ENCODE measurements around the gene CAMTA1. TPM values are rescaled to one million over a fixed set of nuclear protein-coding genes. Genes with fewer than 3 reads are reported as not detected.

The CAMTA1 gene
- total RNA-seq, 2 experiments from 2014 or later = 43.9 to 73.3 TPM

DNA sequence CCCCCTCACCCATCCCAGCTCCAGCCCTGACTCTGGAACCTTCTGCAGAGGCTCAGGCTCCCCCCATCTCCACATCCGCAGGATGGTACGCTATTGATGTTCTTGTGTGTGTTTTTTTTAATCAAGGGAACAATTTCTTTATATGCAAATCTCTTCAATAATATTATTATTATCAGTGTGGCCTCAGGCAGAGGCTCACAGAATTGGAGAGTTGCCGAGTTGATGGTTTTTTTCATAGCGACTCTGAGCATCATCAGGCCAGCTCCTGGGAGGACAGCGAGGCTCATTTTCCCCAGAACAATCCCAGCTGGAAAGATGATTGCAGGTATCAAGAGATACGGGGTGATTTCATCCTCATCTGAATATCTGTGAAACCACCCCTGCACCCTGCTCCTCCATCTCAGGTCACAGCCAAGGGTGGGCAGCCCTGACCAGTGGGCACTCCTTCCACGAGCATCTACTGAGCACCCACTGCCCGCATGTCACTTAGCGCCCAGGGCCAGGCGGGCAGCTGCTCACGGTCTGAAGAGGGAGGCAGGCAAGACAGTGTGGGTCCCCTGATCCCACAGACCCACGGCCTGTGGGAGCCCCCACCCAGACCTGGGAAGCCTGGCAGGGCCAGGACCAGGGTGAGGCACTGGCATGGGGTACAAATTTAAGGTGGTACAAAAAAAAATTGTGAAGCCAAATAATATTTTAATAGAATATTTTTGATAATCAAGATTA is 740.2 kb downstream of the CAMTA1 start:
- no TSS peak for BruUV-seq (replicated peaks)
- H3K4me1 ChIP-seq (ENCODE audit: insufficient read depth, low read length, poor library complexity, severe bottlenecking) = no peaks in the 10 kb centered on the region
- POLR2A ChIA-PET = interaction anchor here (0.6 kb wide), 1 partner anchor 530 kb away, joined by 6 read pairs; no protein-coding TSS in a partner anchor

DNA sequence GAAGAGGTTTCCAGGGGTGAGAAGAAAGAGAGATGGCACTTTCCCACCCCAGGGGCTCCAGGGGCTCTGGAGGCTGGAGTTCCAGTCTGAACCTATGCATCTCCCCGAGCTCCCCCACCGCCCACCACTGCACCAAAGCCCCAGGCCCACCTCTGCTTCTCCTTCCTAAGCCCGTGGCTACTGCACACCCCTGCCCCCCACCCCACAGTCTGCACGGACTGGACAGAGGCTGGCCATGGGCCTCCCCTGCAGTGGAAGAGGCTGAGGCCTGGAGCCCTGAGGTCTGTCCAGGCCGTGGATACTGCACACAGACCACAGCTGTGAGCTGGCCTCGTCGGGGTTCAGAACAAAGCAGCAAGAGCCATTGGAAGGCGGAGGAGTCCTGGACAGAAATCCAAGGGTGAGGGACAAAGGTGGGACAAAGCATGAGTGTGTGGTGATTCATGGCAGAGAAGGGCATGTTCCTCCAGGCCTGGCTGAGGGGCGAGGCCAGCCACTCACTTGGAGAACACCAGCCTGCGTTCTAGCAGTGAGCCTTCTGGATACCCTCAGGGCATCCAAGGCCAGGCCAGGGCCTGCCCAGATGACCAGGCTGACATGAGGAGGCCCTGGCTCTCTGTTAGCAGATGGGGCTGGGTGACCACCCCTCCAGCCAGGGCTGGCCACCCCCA is 741.1 kb downstream of the CAMTA1 start:
- Histone ChIP-seq H3K9me2 (ENCODE audit: insufficient read depth, low read length) (no peaks in the 10 kb centered on the region), H3K4me1 (ENCODE audit: insufficient read depth, low read length, poor library complexity, severe bottlenecking) (no peaks in the 10 kb centered on the region), H2AFZ (ENCODE audit: low read length) (no peak overlapping the region), H4K20me1 (ENCODE audit: insufficient read depth, low read length) (no peaks in the 10 kb centered on the region), H3K36me3 (ENCODE audit: insufficient read depth, low read length) (no peaks in the 10 kb centered on the region), H3K4me3 (ENCODE audit: low read depth, low read length, poor library complexity, severe bottlenecking) (no peak overlapping the region), H3K4me2 (ENCODE audit: low read length) (no peak overlapping the region), H3K79me2 (ENCODE audit: insufficient read depth, low read depth, low read length) (no peaks in the 10 kb centered on the region), H3K9me3 (ENCODE audit: low read length) (no peaks in the 10 kb centered on the region), H3K27ac (ENCODE audit: low read depth, low read length, poor library complexity, severe bottlenecking) (no peak overlapping the region)
- ChIA-PET CTCF (ENCODE audit: unreplicated experiment) (no interaction called here), POLR2A (interaction anchor here (0.6 kb wide), 1 partner anchor 530 kb away, joined by 6 read pairs; no protein-coding TSS in a partner anchor)
- no peak for DNase-seq (ENCODE audit: low spot score)
- BruUV-seq (replicated peaks) = no TSS peak
- intact Hi-C loops (cut with micrococcal nuclease; ENCODE audit: unreplicated experiment) = no loop called here
- no peak for TF ChIP-seq EZH2phosphoT487 (IDR thresholded peaks at IDR 0.05; ENCODE audit: borderline replicate concordance, low read depth, low read length)
- TF ChIP-seq, protein P1, sequence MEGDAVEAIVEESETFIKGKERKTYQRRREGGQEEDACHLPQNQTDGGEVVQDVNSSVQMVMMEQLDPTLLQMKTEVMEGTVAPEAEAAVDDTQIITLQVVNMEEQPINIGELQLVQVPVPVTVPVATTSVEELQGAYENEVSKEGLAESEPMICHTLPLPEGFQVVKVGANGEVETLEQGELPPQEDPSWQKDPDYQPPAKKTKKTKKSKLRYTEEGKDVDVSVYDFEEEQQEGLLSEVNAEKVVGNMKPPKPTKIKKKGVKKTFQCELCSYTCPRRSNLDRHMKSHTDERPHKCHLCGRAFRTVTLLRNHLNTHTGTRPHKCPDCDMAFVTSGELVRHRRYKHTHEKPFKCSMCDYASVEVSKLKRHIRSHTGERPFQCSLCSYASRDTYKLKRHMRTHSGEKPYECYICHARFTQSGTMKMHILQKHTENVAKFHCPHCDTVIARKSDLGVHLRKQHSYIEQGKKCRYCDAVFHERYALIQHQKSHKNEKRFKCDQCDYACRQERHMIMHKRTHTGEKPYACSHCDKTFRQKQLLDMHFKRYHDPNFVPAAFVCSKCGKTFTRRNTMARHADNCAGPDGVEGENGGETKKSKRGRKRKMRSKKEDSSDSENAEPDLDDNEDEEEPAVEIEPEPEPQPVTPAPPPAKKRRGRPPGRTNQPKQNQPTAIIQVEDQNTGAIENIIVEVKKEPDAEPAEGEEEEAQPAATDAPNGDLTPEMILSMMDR (conservative IDR thresholded peaks at IDR 0.05; ENCODE audit: low read length) = no peak

More for the DNA sequence above, 740.2 kb downstream of the CAMTA1 start:
- Histone ChIP-seq H3K79me2 (ENCODE audit: insufficient read depth, low read depth, low read length) (no peaks in the 10 kb centered on the region), H2AFZ (ENCODE audit: low read length) (no peak overlapping the region), H3K9me3 (ENCODE audit: low read length) (no peaks in the 10 kb centered on the region), H4K20me1 (ENCODE audit: insufficient read depth, low read length) (no peaks in the 10 kb centered on the region), H3K4me2 (ENCODE audit: low read length) (no peak overlapping the region), H3K36me3 (ENCODE audit: insufficient read depth, low read length) (no peaks in the 10 kb centered on the region), H3K27ac (ENCODE audit: low read depth, low read length, poor library complexity, severe bottlenecking) (no peak overlapping the region), H3K9me2 (ENCODE audit: insufficient read depth, low read length) (no peaks in the 10 kb centered on the region), H3K4me3 (ENCODE audit: low read depth, low read length, poor library complexity, severe bottlenecking) (no peak overlapping the region)
- TF ChIP-seq EZH2phosphoT487 (IDR thresholded peaks at IDR 0.05; ENCODE audit: borderline replicate concordance, low read depth, low read length) = no peak
- TF ChIP-seq, protein P1 (conservative IDR thresholded peaks at IDR 0.05; ENCODE audit: low read length) = no peak
- CTCF ChIA-PET (ENCODE audit: unreplicated experiment) = no interaction called here
- intact Hi-C loops (cut with micrococcal nuclease; ENCODE audit: unreplicated experiment) = no loop called here
- DNase-seq (ENCODE audit: low spot score) = no peak
